Panc1 (cell line): ENCODE measurements around the gene FJX1.

Source experiments
- CTCF ChIP-seq: fragments of 450-650 bp; IDR thresholded peaks from 2 replicates; pipeline ENCODE4 v1.5.1; 2017; ENCODE audit warnings: mild to moderate bottlenecking
- REST ChIP-seq, 2 experiments: IDR thresholded peaks; 2 replicates each; pipeline ENCODE4 v1.6.1; 2011 to 2012; ENCODE audit warnings: low read depth in 2 of 2, control low read depth in 1 of 2, low read length in 1 of 2, mild to moderate bottlenecking in 1 of 2, moderate library complexity in 1 of 2; ENCODE audit not compliant: insufficient read depth in 1 of 2

GRCh38 chr11:35632301-35632700, 14.0 kb downstream of the FJX1 start:
- TF ChIP-seq CTCF (no peak), REST (IDR thresholded peaks at IDR 0.05; ENCODE audit: insufficient read depth in 1 of 2, low read depth in 2 of 2, low read length in 1 of 2) (no peak)
